Ascending aorta (tissue), 2 donors: ENCODE data around the gene TSPAN3. TPM values are rescaled to one million over a fixed set of nuclear protein-coding genes. Genes with fewer than 3 reads are reported as not detected.

Experiments
- DNase-seq, 2 donors: peaks; one replicate each; pipeline ENCODE4 v3.0.0-alpha.2; 2019; ENCODE audit warnings: low spot score in 2 of 2
- H3K27ac ChIP-seq, 2 donors: fragments of 200-600 bp; sonication (generic); one replicate each; pipeline ENCODE4 v1.5.1; 2016 to 2017; ENCODE audit warnings: mild to moderate bottlenecking in 1 of 2
- H3K27me3 ChIP-seq: fragments of 200-600 bp; sonication (generic); one replicate; pipeline ENCODE4 v1.5.1; 2017
- H3K36me3 ChIP-seq, 2 donors: fragments of 200-600 bp; sonication (generic); one replicate each; pipeline ENCODE4 v1.5.1; 2016
- H3K4me1 ChIP-seq, 2 donors: fragments of 200-600 bp; sonication (generic); one replicate each; pipeline ENCODE4 v1.5.1; 2016 to 2017; ENCODE audit warnings: mild to moderate bottlenecking in 1 of 2
- H3K4me3 ChIP-seq, 2 donors: fragments of 200-600 bp; sonication (generic); one replicate each; pipeline ENCODE4 v1.5.1; 2016 to 2017; ENCODE audit warnings: mild to moderate bottlenecking in 1 of 2
- H3K9me3 ChIP-seq, 2 donors: fragments of 200-600 bp; sonication (generic); one replicate each; pipeline ENCODE4 v1.5.1; 2016
- CTCF ChIP-seq, 3 experiments: fragments of 200-600 bp in 2 of 3; fragments of 450-650 bp in 1 of 3; sonication (generic) in 2 of 3; IDR thresholded peaks; one replicate each; pipeline ENCODE4 v1.5.1; 2016 to 2019; ENCODE audit warnings: antibody characterized with exemption in 3 of 3, mild to moderate bottlenecking in 1 of 3, moderate library complexity in 1 of 3
- intact Hi-C: fragments of 100-400 bp; cut with DNase I; formaldehyde crosslinking; loops from one replicate; pipeline ENCODE4 v1.15.1; 2023
- total RNA-seq: library from RNA; depleted of rRNA; stranded (reverse); fragments of >200 nt; gene quantifications from one replicate; pipeline ENCODE4 v1.1.0, GENCODE V29; 2016

TSPAN3 gene
- total RNA-seq, 1 donor from 2014 or later = 98.2 TPM

GRCh38 chr15:77053709-77054108, 17.2 kb downstream of the TSPAN3 start:
- no peaks in the 10 kb centered on the region for H3K9me3 ChIP-seq
- H3K4me3 ChIP-seq = no peak overlapping the region
- DNase-seq = no peak
- H3K36me3 ChIP-seq = peaks cover 8 to 17% of the 10 kb centered on the region in 2 donors
- H3K4me1 ChIP-seq = peaks cover 0 to under 1% of the 10 kb centered on the region in 2 donors
- H3K27me3 ChIP-seq = no peaks in the 10 kb centered on the region
- no peak overlapping the region for H3K27ac ChIP-seq
- no peak for TF ChIP-seq CTCF (IDR thresholded peaks at IDR 0.05)
- intact Hi-C loops = no loop called here

- TF ChIP-seq CTCF (IDR thresholded peaks at IDR 0.05) = no peak
- peaks cover 0 to 3% of the 10 kb centered on the region in 2 donors for H3K4me1 ChIP-seq
- no peak for DNase-seq
- H3K4me3 ChIP-seq = no peak overlapping the region
- H3K27ac ChIP-seq = no peak overlapping the region
- H3K36me3 ChIP-seq = peaks cover 8 to 17% of the 10 kb centered on the region in 2 donors
- intact Hi-C loops = no loop called here
- H3K9me3 ChIP-seq = no peaks in the 10 kb centered on the region
- no peaks in the 10 kb centered on the region for H3K27me3 ChIP-seq
These were observed 18.4 kb downstream of the TSPAN3 start for GRCh38 chr15:77052556-77052955.

- H3K4me3 ChIP-seq = no peak overlapping the region
- intact Hi-C loops = no loop called here
- no peaks in the 10 kb centered on the region for H3K9me3 ChIP-seq
- no peak for TF ChIP-seq CTCF (IDR thresholded peaks at IDR 0.05)
- peaks cover 0 to 7% of the 10 kb centered on the region in 2 donors for H3K4me1 ChIP-seq
- H3K27ac ChIP-seq = no peak overlapping the region
- no peaks in the 10 kb centered on the region for H3K27me3 ChIP-seq
- H3K36me3 ChIP-seq = peaks cover 15 to 41% of the 10 kb centered on the region in 2 donors
- DNase-seq = no peak
These were observed 22.6 kb downstream of the TSPAN3 start for GRCh38 chr15:77048135-77048876.

GRCh38 chr15:77046704-77047412, 24.1 kb downstream of the TSPAN3 start:
- TF ChIP-seq CTCF (IDR thresholded peaks at IDR 0.05) = no peak

GRCh38 chr15:77045985-77046384, 24.9 kb downstream of the TSPAN3 start:
- intact Hi-C loops = no loop called here
- H3K36me3 ChIP-seq = peaks cover 7 to 26% of the 10 kb centered on the region in 2 donors
- no peak overlapping the region for H3K4me3 ChIP-seq
- H3K9me3 ChIP-seq = no peaks in the 10 kb centered on the region
- TF ChIP-seq CTCF (IDR thresholded peaks at IDR 0.05) = no peak
- DNase-seq = no peak
- no peaks in the 10 kb centered on the region for H3K27me3 ChIP-seq
- no peak overlapping the region for H3K27ac ChIP-seq
- peaks cover 0 to 7% of the 10 kb centered on the region in 2 donors for H3K4me1 ChIP-seq

More at GRCh38 chr15:77046704-77047412, 24.1 kb downstream of the TSPAN3 start:
- no peak overlapping the region for H3K27ac ChIP-seq
- no peak overlapping the region for H3K4me3 ChIP-seq
- H3K9me3 ChIP-seq = no peaks in the 10 kb centered on the region
- intact Hi-C loops = no loop called here
- no peak for DNase-seq
- peaks cover 0 to 7% of the 10 kb centered on the region in 2 donors for H3K4me1 ChIP-seq
- H3K27me3 ChIP-seq = no peaks in the 10 kb centered on the region
- H3K36me3 ChIP-seq = peaks cover 15 to 33% of the 10 kb centered on the region in 2 donors
